NCI-H2107 treated with DMSO at 0.1 percent for 48 hours (cell line): ENCODE data around the gene USP22.
A peak's percentile ranks its signal among the peaks of the same experiment; 100 is the strongest.

ENCODE experiments used
- DNase-seq: peaks from one replicate; lab custom pipeline; 2025; ENCODE audit not compliant: unreplicated experiment; lab: John Stamatoyannopoulos, UW

The USP22 gene

DNA sequence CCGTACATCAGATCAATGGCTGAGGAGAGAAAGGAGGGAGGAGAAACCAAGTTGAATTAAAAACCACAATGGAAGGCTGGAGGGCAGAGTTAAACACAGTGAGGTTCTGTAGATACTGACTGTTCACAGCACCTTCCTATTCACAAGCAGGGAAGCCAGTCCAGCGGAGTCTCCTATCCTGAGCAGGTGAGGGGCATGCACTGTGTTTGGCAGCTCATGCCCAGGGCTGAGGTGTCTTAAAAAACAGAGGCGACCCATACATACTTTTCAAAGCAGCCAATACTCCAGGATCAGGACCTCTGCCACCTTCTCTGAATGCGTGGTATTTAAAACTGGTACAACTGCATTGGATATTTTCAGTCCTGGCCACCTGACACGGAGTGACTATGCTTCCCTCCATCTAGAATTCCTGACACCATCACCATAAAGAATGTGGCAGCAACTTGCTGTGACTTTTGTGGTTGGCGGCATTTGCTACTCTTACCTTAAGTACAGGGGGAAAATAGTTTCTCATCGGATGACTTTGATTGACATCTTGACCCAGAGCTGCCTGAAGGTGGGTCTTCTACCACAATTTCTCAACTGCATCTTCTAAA lies 21.5 kb downstream of the USP22 start:
- no peak for DNase-seq

DNA sequence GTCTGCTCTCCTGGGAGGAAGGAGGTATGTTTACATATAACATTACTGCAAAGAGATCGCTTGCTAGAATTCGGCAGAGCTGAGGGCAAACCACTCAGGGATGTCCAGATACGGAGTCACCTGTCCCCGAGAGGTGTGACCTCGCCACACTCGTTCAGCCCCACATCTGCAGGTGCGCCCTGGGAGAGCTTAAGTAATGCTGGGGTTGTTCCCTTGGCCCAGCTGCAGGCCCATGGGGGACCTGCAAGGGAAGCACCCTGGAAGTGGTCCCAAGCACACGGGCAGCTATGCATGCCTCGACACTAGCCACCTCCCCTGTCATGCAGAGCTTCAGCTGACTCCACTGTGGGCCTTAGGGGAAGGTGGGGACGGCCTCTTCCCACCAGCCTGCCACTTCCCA lies 22.2 kb downstream of the USP22 start:
- DNase-seq = no peak

DNA sequence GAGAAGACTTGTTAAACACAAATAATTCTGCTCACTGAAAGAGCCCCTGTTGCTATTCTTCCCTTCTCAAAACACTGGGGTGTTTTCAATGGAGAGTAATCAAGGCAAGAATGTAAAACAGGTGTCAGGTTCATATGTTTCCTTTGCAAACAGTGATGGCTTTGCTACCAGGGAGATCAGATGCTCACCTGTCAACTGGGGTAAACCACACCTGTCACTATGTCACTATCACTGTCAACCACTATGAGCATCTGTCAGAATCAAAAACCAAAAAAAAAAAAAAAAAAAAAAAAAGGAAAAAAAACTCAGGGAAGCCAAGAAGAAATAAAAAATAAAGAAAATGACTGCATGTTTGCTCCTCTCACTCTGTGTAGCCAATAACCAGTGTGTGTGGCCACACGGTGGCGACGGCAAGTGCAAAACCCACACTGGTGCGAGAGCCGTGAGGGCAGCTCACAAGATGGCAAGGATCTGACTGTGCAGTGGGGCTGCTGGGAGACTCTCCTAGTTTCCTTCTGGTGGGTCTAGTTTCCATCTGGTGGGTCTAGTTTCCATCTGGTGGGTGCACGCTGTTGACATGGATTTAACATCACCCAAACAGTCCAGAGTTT lies 22.7 kb downstream of the USP22 start:
- DNase-seq = peak; percentile 5

DNA sequence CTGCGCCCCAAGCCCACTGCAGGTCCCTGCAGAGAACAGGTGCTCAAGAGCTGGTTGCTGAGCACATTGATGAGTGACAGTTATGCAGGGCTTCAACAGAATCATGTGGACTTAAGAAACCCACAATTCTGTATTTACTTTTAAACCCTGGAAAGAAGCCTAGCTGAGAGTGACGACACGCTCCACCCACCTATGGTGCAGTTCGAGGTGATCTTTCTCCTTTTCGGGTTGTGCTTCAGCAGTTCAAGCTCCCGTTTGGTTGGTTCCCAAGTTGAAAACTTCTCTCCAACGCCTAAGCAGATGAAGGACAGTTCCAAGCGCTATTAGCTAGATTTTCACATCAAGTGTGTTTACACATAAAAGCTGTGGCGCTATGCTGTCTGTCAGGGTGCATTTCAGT lies 23.9 kb downstream of the USP22 start:
- no peak for DNase-seq

DNA sequence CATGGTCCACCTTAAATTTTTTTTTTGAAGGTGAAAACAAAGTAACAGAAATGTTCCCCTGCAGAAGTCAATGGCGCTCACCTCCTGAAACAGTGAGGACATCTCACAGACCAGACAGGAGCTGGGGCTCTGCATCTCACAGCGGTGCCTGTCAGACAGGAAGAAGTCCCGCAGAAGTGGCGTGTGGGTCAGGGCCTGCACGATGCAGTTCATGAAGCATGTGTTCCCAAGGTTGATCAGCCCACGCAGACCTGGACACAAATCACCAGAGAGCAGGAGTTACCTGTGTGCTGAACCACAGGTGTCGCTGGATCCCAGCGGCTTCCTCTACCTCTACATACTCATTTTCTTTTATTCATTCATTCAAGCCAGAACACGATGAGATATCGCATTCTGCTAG lies 24.9 kb downstream of the USP22 start:
- no peak for DNase-seq

DNA sequence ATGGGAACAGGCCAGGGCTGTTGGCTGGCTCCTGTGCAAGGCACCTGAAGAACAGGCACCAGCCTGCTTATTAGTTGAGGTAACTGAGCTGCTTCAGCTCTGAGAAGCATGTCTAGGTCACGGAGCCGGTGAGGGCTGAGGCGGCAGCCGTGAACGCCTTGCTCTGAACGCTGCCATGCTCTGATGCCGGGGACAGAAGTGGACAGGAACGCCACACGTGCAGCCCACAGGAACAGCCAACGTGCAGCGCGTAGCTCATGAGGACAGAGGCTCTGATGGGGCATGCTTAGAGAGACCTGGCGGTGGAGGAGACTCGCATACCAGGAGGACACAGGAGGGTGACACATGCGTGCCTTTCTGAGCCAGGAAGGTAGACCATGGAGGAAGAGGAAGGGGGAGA lies 25.6 kb downstream of the USP22 start:
- no peak for DNase-seq

DNA sequence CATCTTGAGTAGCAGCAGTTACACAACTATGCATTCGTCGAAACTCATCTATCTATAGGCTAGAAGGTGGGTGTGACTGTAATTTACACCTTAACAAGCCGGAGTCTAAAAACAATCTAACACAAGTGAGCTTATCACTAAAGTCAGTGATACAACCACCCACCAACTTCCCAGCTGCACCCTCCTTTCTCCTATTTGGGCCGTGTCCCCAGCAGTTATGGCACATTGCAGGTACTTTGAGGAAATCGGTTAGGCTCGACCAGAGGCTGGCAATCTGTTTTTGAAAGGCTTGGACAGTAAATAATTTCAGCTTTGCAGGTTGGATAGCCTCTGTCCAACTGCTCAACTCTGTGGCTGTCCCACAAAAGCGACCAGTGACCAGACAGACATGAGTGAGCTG lies 26.0 kb downstream of the USP22 start:
- no peak for DNase-seq

DNA sequence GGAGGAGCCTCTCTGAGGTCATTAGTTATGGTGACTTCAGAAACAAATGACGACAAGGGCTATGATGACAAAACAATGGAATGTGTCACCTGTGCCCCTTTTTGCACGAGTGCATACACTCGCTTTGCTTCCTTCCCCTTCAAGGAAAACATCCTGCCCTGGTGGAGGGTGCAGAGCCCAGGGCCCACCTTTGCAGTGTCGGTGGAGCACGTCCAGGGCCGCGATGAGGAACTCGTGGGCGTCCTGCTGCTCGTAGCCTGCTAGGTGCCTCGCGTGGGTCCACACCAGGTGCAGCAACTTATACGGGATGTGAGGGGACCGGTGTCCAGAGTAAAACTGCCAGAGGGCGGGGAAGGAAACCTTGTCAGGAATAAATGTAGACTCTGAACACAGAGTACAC lies 27.2 kb downstream of the USP22 start:
- no peak for DNase-seq

DNA sequence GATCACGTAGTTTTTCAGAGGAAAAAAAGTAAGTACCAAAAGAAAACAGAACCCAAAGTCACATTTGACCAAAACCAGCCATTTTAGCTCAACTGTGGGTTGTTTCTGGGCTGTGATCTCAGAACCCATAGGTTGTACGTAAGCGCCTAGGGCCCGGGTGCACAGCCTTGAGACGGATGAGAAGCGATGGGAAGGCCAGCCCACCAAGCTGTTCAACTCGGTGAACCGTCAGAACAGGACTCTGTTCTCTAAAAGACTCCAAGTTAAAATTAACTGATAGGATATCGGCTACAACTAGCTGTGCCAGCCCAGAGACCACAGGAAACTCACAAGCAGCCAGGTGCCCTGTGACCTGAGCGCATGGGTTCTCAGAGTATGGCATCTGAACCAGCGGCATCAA lies 28.3 kb downstream of the USP22 start:
- DNase-seq = no peak

DNA sequence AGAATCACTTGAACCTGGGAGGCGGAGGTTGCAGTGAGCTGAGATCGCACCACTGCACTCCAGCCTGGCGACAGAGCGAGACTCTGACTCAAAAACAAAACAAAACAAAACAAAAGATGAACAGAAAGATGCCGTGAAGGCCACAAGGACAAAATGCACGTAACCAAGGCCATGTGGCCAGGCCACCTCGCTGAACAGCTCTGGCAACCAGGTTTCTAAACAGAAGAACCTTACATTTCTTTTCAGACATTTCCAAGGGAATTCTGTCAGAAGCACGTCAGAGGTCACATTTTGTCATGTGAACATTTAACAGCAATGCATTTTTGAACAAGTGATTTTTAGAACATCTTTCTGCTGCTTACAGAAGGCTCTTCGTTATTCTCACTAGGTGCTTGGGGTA lies 28.8 kb downstream of the USP22 start:
- DNase-seq = no peak

DNA sequence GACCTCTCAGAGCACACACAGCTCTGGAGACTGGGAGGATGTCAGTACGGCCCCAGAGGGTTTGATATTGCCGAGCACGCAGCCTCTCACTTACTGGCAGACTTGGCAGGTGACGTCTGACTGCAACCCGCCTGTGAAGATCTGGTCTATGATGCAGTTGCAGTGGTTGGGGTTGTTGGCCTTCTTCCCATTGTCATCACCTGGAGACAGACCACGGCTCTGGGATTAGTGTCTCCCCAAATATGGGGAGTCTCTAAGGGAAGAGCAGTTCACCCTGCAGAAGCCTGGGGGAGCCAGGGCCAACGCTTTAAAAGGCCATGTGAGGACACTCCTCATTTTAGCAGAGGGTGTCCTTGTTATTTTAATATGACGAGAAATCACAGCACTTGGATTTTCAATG lies 30.1 kb downstream of the USP22 start:
- no peak for DNase-seq

DNA sequence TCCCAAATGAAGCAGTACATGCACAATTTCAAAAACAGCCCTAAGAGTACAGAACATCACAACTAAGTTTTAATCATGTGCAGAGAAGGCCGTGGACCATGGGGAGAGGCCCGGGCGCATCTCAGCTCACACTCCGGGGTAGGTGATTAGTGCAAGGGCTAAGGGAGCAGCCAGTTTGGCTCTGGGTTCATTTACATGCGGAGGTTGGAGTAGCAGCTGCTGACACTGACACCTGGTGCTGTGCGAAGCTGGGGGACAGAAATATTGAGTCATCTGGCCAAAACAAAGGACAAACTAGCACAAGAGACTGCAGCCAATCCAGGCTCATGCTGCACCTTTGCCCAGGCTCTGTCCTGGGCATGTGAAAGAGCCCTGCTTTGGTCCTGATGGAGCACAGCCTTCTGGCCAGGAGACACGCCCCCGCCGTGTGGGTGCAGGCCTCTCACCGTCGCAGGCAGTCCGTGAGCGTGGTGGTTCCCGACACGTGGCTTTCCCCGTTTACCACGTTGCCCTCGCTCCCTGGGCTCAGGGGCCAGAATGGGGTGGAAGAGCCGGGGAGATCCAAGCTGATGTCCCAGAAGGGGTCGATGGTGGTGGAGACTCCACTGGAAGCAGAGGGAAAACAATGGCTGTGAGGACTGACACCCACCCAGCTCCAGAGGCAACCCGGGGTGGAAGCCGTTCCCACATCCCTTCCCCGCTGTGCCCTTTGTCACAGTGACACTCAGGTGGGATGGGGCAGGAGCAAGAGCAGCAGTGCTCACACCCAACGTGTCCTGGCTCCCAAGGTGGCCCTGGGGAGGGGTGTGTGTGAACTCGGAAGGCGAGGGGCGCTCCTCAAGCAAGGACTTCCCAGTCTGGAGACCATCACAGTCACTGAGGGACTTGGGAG lies 31.9 kb downstream of the USP22 start:
- no peak for DNase-seq

DNA sequence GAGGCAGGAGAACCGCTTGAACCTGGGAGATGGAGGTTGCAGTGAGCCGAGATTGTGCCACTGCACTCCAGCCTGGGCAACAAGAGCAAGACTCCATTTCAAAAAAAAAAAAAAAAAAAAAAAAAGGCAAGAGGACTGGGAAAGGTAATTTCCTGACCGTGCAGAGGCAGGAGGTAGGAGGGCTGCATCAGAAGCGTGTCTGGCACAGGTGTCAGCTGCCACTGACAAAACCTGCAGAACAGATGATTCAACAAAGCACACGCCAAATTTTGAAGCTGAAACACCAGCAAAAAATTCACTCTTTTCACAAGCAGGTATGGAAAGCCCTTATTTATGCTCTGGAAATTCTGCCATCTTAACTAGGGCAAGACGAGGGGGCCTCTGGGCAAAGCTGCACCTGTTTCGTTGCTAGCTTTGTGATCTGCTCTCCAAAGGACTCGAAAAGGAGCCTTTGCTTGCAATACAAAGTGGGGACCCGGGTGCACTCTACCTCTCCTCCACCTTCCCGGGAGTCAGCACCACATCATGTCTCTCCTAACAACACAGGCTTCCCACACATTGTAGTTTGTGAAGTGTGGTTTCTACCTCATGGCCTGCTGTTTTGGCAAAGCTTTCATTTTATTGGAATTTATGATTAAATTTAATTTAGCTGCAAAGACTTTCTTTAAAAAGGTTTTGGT lies 33.7 kb downstream of the USP22 start:
- DNase-seq = no peak

DNA sequence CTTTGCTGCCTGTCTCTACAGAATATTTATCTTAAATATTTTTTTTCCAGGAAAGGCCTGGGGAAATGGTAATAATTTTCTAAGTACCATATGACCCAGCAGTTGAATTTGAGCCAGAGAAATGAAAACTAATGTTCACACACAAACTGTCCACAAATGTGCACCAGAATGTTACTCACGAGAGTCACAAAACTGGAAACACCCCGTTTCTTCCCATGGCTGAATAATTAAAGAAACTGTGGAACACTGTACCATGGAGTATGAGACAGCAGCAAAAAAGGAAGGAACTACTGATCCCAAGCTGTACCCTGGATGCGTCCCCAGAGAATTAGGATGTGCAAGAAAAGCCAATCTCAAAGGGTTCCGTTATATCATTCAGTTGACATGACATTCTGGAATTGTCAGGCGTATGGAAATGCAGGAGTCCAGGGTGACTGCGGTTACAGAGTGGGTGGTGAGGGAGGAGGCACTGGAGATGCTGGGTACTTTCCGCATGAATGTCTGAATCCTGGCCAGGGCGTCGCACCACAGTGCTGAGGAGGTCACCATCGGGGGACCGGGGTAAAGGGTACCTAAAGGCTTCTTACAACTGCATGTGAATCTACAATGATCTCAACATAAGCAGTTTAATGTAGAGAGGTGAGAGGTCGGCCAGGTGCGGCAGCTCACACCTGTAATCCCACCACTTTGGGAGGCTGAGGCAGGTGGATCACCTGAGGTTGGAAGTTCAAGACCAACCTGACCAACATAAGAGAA lies 34.5 kb downstream of the USP22 start:
- no peak for DNase-seq

DNA sequence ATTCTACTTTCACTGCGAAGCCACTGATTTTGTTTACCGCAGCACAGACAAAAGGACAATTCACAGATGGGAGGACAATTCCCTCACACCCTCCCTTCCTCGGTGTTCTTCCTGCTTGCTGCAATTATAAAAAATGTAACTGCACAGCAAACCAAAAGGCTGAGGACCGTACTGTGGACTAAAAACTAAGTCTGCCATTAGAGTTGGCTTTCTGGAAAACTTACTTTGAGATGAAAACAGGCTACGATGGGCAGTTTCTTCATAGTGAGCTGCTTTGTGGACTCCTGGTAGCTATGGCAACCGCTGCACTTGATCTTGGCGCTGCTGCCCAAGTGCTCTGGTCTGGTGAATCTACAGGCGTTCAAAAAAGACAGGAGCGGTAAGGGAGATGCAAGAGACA lies 35.2 kb downstream of the USP22 start:
- DNase-seq = no peak

DNA sequence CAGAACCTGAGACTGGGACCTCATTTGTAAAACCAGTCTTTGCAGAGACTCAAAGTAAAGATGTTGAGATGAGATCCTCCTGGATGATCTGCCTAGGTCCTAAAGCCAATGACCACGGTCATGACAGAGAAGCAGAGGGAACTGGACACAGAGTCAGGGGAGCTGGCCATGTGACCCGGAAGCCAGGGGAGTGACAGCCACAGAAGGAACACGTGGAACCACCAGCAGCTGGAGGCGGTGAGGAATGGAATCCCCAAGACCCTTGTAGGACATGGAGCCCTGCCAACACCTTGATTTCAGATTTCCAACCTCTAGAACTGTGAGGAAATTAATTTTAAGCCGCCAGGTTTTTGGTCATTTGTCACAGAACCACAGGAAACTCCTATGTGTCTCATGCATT lies 37.0 kb downstream of the USP22 start:
- DNase-seq = no peak

DNA sequence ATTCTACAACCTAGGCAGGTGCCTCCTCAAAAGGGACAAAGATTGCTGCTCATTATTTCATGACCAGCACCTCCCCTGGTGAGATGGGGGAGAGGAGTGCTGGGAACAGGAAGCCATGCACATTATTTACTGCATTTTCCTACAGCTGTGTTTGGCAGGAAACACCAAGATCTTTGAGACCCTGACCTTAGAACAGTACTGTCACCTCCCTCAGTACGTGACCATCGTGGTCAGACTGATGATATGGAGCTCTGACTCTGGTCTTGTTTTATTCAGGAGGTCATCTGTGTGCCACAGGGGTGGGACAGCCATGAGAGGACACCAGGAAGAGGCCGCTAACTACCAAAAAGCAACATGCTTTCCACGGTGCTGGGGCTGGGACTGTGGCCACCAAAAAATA lies 37.4 kb downstream of the USP22 start:
- no peak for DNase-seq

DNA sequence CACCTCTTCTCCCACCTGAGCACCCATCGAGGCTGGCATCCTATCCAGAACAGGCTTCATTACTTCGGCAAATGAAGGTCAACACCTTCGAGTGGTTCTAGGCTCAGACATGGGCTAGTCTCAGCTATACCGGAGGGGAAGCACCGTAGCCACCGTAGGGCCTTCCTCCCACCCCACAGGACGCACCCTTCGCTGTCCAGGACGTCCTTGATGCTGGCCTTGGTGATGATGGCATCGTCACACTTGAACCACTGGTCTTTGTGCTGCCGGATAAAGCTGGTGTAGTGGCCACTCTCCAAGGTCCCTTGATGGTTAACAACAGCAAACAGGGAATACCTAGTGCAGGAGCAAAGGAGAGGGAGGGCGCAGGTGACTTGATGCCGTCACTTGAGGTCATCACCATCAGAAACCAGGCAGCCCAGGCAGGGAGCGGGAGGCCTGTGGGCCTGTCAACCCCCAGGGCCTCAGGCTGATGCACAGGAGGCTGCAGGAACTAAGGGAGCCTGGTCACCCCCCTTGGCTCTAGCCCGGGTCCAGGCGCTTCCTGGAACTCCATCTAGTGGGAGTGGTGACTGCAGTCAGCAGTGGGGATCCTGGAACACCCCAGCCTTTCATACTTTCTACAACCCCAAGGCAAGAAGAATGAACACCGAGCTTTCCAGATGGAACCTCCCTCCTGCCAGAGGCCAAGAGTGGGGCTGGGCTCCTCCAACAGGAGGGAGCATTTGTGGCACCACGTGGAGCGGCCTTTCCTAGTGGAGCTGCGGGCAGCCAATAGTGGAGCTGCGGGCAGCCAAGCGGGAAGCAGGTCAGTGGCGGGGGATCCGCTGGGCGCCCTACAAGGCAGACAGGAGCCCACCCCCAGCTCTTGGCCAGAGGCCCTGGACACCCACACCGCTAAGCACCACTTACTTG lies 38.5 kb downstream of the USP22 start:
- no peak for DNase-seq

DNA sequence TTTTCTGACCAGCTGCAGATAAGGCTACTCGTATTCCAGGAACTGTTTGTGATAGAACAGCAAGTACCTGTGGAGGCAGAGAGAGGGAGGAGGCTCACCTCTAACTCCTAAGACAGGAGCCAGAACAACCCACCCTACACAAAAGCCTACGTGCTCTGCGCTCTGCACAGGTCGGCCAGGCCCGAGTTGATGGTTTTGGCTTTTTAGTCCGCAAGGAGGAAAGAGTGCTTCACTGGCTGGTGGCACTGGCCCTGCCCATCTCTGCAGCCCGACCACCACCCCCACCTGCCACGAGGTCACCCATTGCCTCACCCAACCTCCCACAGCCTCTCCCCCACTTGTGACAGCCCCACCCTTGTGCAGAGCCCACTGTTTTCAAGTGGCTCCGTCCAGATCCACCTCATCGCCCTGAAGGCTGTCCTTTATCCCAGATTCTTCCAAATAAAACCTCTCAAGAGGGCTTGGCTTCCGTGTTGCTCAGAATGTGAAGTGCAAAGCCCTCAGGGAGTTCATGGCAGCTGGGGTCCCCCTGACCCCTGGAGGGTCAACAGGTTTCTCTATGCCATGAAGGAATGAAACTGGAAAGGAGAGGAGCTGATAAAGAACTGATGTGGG lies 39.7 kb downstream of the USP22 start:
- no peak for DNase-seq
